K562 (cell line): ENCODE data around the gene VPS45. TPM values are rescaled to one million over a fixed set of nuclear protein-coding genes. Genes with fewer than 3 reads are reported as not detected.
A peak's percentile ranks its signal among the peaks of the same experiment; 100 is the strongest.

ENCODE experiments used
- AFF4 ChIP-seq: sonication (generic); formaldehyde crosslinking; IDR thresholded peaks from 2 replicates; pipeline ENCODE4 v1.8.0; 2023; ENCODE audit warnings: mild to moderate bottlenecking, missing genetic modification reagents
- DNMT1 ChIP-seq: fragments of 450-650 bp; IDR thresholded peaks from 2 replicates; pipeline ENCODE4 v1.6.1; 2016; ENCODE audit warnings: antibody characterized with exemption, mild to moderate bottlenecking
- LEF1 ChIP-seq: fragments of 450-650 bp; IDR thresholded peaks from 2 replicates; pipeline ENCODE4 v1.6.1; 2016; ENCODE audit warnings: mild to moderate bottlenecking
- RNF2 ChIP-seq: sonication (generic); IDR thresholded peaks from 2 replicates; pipeline ENCODE4 v1.6.1; 2016
- TCFL5 ChIP-seq: fragments of 250-450 bp; sonication (Bioruptor Pico); conservative IDR thresholded peaks from 2 replicates; pipeline ENCODE4 v1.6.1; 2021; ENCODE audit warnings: mild to moderate bottlenecking, moderate library complexity, matching md5 sums
- ZBTB11 ChIP-seq, 3 experiments: fragments of 200-800 bp in 1 of 3; fragments of 250-450 bp in 1 of 3; fragments of 450-650 bp in 1 of 3; sonication (Bioruptor Pico) in 1 of 3; sonication (Bioruptor generic) in 1 of 3; formaldehyde crosslinking in 1 of 3; IDR thresholded peaks; 2 replicates each; pipeline versions ENCODE4 v1.6.1 to v1.8.0; 2016 to 2022; ENCODE audit warnings: mild to moderate bottlenecking in 2 of 3, missing genetic modification characterization in 2 of 3, missing compliant biosample characterization in 1 of 3, moderate library complexity in 1 of 3
- polyA plus RNA-seq, 8 experiments: library from polyadenylated mRNA; depleted of rRNA in 4 of 8; stranded (reverse) in 5 of 8; unstranded in 3 of 8; fragments of >200 nt; fragmentation: Nextera tagmentation in 2 of 8; fragmentation: Illumina TruSeq in 1 of 8; extraction: Ambion mirVana in 2 of 8; extraction: Trizol in 1 of 8; gene quantifications; 2 replicates each; pipeline versions ENCODE4 v1.2.1 to v1.2.3, GENCODE V29; 2011 to 2014; ENCODE audit warnings: inconsistent platforms in 1 of 8, missing spikeins in 1 of 8
- total RNA-seq, 7 experiments: library from RNA; depleted of rRNA in 6 of 7; stranded (reverse); fragments of >200 nt in 6 of 7; fragmentation: Illumina TruSeq in 2 of 7; extraction: Trizol in 2 of 7; gene quantifications; 2 replicates each; pipeline versions ENCODE4 v1.2.1 to v1.2.3, GENCODE V29; 2011 to 2021; ENCODE audit warnings: low replicate concordance in 1 of 7
- TF ChIP-seq, protein P1 (sequence below), 2 experiments: fragments of 450-650 bp; formaldehyde crosslinking in 1 of 2; IDR thresholded peaks; 2 replicates each; pipeline versions ENCODE4 v1.4.0 to v1.6.1; 2014 to 2020; ENCODE audit warnings: mild to moderate bottlenecking in 2 of 2, borderline replicate concordance in 1 of 2, low read depth in 1 of 2
- TF ChIP-seq, protein P2 (sequence below), 2 experiments: fragments of 450-650 bp; IDR thresholded peaks; 2 replicates each; pipeline ENCODE4 v1.6.1; 2016

Gene VPS45
- total and polyA plus RNA-seq, 9 of the 15 experiments (the other 6 are each of a cell fraction or from before 2014, with no cell fraction given) = 17.9 to 48.2 (median 34.4) TPM

GRCh38 chr1:150162862-150163706 lies 95.5 kb downstream of the VPS45 start (continued):
- peak; percentile 27; the same call in 1 of the 2 replicates for TF ChIP-seq AFF4 (CRISPR knock-in tag)
- no peak for TF ChIP-seq TCFL5 (CRISPR knock-in tag)
- 0 out of 2 replicates have a peak, but pooled peaks have one; percentile 23 for TF ChIP-seq RNF2
- TF ChIP-seq, protein P1, sequence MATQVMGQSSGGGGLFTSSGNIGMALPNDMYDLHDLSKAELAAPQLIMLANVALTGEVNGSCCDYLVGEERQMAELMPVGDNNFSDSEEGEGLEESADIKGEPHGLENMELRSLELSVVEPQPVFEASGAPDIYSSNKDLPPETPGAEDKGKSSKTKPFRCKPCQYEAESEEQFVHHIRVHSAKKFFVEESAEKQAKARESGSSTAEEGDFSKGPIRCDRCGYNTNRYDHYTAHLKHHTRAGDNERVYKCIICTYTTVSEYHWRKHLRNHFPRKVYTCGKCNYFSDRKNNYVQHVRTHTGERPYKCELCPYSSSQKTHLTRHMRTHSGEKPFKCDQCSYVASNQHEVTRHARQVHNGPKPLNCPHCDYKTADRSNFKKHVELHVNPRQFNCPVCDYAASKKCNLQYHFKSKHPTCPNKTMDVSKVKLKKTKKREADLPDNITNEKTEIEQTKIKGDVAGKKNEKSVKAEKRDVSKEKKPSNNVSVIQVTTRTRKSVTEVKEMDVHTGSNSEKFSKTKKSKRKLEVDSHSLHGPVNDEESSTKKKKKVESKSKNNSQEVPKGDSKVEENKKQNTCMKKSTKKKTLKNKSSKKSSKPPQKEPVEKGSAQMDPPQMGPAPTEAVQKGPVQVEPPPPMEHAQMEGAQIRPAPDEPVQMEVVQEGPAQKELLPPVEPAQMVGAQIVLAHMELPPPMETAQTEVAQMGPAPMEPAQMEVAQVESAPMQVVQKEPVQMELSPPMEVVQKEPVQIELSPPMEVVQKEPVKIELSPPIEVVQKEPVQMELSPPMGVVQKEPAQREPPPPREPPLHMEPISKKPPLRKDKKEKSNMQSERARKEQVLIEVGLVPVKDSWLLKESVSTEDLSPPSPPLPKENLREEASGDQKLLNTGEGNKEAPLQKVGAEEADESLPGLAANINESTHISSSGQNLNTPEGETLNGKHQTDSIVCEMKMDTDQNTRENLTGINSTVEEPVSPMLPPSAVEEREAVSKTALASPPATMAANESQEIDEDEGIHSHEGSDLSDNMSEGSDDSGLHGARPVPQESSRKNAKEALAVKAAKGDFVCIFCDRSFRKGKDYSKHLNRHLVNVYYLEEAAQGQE (IDR thresholded peaks at IDR 0.05; ENCODE audit: borderline replicate concordance) = 0 out of 2 replicates have a peak, but pooled peaks have one; percentile 8
- TF ChIP-seq, protein P1 (CRISPR knock-in tag; IDR thresholded peaks at IDR 0.05; ENCODE audit: low read depth) = no peak
- peak; percentile 72 for TF ChIP-seq LEF1
- no peak for TF ChIP-seq DNMT1
- TF ChIP-seq, protein P2, sequence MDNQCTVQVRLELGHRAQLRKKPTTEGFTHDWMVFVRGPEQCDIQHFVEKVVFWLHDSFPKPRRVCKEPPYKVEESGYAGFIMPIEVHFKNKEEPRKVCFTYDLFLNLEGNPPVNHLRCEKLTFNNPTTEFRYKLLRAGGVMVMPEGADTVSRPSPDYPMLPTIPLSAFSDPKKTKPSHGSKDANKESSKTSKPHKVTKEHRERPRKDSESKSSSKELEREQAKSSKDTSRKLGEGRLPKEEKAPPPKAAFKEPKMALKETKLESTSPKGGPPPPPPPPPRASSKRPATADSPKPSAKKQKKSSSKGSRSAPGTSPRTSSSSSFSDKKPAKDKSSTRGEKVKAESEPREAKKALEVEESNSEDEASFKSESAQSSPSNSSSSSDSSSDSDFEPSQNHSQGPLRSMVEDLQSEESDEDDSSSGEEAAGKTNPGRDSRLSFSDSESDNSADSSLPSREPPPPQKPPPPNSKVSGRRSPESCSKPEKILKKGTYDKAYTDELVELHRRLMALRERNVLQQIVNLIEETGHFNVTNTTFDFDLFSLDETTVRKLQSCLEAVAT (IDR thresholded peaks at IDR 0.05) = peak in 1 of 2 experiments; percentile 55; a peak in 2 of 4 replicates
- TF ChIP-seq ZBTB11 (CRISPR knock-in tag; IDR thresholded peaks at IDR 0.05) = no peak
